Stimulated activated CD4-positive, alpha-beta T cell treated with anti-CD3 and anti-CD28 coated beads, Interleukin-1b, Interleukin-23, amount 100 ng/mL, for 4 hours (primary cell): ENCODE data around the gene BICDL2.
"Not testable (repeated sequence)": the region's sequence is repeated elsewhere in the genome, so short reads cannot be mapped to it uniquely, and the experiment has no call there.

ENCODE experiments used
- DNase-seq, 2 donors: peaks; one replicate each; pipeline ENCODE4 v3.0.0-alpha.2; 2020; ENCODE audit warnings: low read depth in 2 of 2

Gene BICDL2

GRCh38 chr16:3065069-3065741 is 28.5 kb upstream of the BICDL2 start, which contains the start of gene IL32:
IL32 (plus strand) TSS chr16:3065640; CDS start chr16:3065812, 172 bp downstream.
- peak; percentile 59 to 65 for DNase-seq

GRCh38 chr16:3063625-3064386 is 27.1 kb upstream of the BICDL2 start:
- DNase-seq = no peak

GRCh38 chr16:3062553-3062952 is 25.8 kb upstream of the BICDL2 start:
- DNase-seq = no peak

- no peak for DNase-seq
Measured at GRCh38 chr16:3060339-3061127, 23.8 kb upstream of the BICDL2 start.

GRCh38 chr16:3059723-3060242 is 23.0 kb upstream of the BICDL2 start:
- DNase-seq = no peak

- peak; percentile 84 to 86 for DNase-seq
Measured at GRCh38 chr16:3059041-3059722, 22.4 kb upstream of the BICDL2 start.

- peak in 1 of 2 donors; percentile 51 for DNase-seq
Measured at GRCh38 chr16:3058139-3059030, 21.6 kb upstream of the BICDL2 start.

GRCh38 chr16:3057181-3058138 is 20.7 kb upstream of the BICDL2 start:
- no peak for DNase-seq

GRCh38 chr16:3056336-3057180 is 19.8 kb upstream of the BICDL2 start:
- DNase-seq = no peak

- DNase-seq = not testable (repeated sequence)
Measured at GRCh38 chr16:3055734-3056115, 19.0 kb upstream of the BICDL2 start.

GRCh38 chr16:3054965-3055733 is 18.4 kb upstream of the BICDL2 start:
- no peak for DNase-seq

- not testable (repeated sequence) for DNase-seq
Measured at GRCh38 chr16:3053330-3053710, 16.6 kb upstream of the BICDL2 start.

GRCh38 chr16:3052571-3053329 is 16.0 kb upstream of the BICDL2 start:
- not testable (repeated sequence) for DNase-seq

GRCh38 chr16:3051494-3051893 is 14.8 kb upstream of the BICDL2 start:
- no peak for DNase-seq

GRCh38 chr16:3051009-3051408 is 14.3 kb upstream of the BICDL2 start:
- no peak for DNase-seq

- no peak for DNase-seq
Measured at GRCh38 chr16:3050487-3050886, 13.7 kb upstream of the BICDL2 start.

GRCh38 chr16:3049921-3050481 is 13.3 kb upstream of the BICDL2 start:
- no peak for DNase-seq
